Ascending aorta (tissue), 2 donors: Measurements from ENCODE around the gene ARMC12. TPM values are rescaled to one million over a fixed set of nuclear protein-coding genes. Genes with fewer than 3 reads are reported as not detected.

Experiments used
- DNase-seq, 2 donors: peaks; one replicate each; pipeline ENCODE4 v3.0.0-alpha.2; 2019; ENCODE audit warnings: low spot score in 2 of 2
- H3K27ac ChIP-seq, 2 donors: fragments of 200-600 bp; sonication (generic); one replicate each; pipeline ENCODE4 v1.5.1; 2016 to 2017; ENCODE audit warnings: mild to moderate bottlenecking in 1 of 2
- H3K27me3 ChIP-seq: fragments of 200-600 bp; sonication (generic); one replicate; pipeline ENCODE4 v1.5.1; 2017
- H3K36me3 ChIP-seq, 2 donors: fragments of 200-600 bp; sonication (generic); one replicate each; pipeline ENCODE4 v1.5.1; 2016
- H3K4me1 ChIP-seq, 2 donors: fragments of 200-600 bp; sonication (generic); one replicate each; pipeline ENCODE4 v1.5.1; 2016 to 2017; ENCODE audit warnings: mild to moderate bottlenecking in 1 of 2
- H3K4me3 ChIP-seq, 2 donors: fragments of 200-600 bp; sonication (generic); one replicate each; pipeline ENCODE4 v1.5.1; 2016 to 2017; ENCODE audit warnings: mild to moderate bottlenecking in 1 of 2
- H3K9me3 ChIP-seq, 2 donors: fragments of 200-600 bp; sonication (generic); one replicate each; pipeline ENCODE4 v1.5.1; 2016
- intact Hi-C: fragments of 100-400 bp; cut with DNase I; formaldehyde crosslinking; loops from one replicate; pipeline ENCODE4 v1.15.1; 2023
- total RNA-seq: library from RNA; depleted of rRNA; stranded (reverse); fragments of >200 nt; gene quantifications from one replicate; pipeline ENCODE4 v1.1.0, GENCODE V29; 2016
- TF ChIP-seq, protein P1 (sequence below), 3 experiments: fragments of 200-600 bp in 2 of 3; fragments of 450-650 bp in 1 of 3; sonication (generic) in 2 of 3; IDR thresholded peaks; one replicate each; pipeline ENCODE4 v1.5.1; 2016 to 2019; ENCODE audit warnings: antibody characterized with exemption in 3 of 3, mild to moderate bottlenecking in 1 of 3, moderate library complexity in 1 of 3

ARMC12 gene
- total RNA-seq, 1 donor from 2014 or later: not detected

DNA sequence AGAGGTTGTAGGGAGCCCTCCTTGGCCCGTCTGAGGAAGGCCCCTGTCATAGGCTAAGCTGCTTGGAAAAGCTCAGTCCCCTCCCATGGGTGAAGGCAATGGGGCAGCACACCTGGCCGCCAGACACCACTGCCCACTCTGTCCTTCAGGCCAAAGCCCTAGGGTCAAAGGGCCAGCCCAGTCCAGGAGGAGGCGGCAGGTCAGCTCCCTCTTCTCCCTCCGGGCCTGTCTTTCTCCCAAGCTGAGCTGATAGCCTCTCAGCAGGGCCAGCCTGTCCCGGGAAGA lies 34.5 kb downstream of the ARMC12 start:
- no peaks in the 10 kb centered on the region for H3K36me3 ChIP-seq
- DNase-seq: no peak

DNA sequence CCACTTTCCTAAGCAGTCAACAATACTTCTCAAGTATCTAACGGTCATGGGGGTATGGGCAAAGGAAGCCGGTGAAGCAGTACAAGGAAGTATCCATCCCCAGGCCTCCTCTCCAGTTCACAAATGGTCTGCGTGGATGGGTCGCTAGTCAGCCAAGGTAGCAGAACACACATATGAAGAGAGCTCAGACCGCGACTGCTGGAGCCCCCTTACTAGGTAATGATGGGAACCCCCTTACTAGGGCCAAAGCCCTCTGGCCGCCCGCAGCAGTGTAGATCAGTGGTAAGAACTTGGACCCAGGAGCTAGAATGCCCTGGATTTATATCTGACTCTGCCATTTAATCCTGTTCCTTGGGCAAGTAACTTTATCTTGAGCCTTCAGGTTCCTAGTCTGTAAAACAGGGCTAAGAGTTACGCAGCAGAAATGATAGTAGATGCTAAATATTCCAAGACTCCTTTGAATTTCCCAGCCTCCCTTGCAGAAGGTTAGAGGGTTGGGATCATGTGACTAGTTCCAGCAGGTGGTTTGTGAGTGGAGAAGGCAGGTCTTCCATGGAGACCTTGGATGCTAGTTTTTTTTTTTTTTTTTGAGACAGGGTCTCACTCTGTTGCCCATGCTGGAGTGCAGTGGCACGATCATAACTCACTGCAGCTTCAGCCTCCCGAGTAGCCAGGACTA lies 37.4 kb downstream of the ARMC12 start:
- Histone ChIP-seq H3K9me3 (no peaks in the 10 kb centered on the region), H3K27ac (no peak overlapping the region), H3K36me3 (no peaks in the 10 kb centered on the region), H3K4me3 (no peak overlapping the region), H3K4me1 (peaks cover 0 to 4% of the 10 kb centered on the region in 2 donors), H3K27me3 (no peaks in the 10 kb centered on the region)
- no peak for DNase-seq
- intact Hi-C loops: no loop called here
- TF ChIP-seq, protein P1, sequence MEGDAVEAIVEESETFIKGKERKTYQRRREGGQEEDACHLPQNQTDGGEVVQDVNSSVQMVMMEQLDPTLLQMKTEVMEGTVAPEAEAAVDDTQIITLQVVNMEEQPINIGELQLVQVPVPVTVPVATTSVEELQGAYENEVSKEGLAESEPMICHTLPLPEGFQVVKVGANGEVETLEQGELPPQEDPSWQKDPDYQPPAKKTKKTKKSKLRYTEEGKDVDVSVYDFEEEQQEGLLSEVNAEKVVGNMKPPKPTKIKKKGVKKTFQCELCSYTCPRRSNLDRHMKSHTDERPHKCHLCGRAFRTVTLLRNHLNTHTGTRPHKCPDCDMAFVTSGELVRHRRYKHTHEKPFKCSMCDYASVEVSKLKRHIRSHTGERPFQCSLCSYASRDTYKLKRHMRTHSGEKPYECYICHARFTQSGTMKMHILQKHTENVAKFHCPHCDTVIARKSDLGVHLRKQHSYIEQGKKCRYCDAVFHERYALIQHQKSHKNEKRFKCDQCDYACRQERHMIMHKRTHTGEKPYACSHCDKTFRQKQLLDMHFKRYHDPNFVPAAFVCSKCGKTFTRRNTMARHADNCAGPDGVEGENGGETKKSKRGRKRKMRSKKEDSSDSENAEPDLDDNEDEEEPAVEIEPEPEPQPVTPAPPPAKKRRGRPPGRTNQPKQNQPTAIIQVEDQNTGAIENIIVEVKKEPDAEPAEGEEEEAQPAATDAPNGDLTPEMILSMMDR (IDR thresholded peaks at IDR 0.05): no peak

More for the DNA sequence above, 34.5 kb downstream of the ARMC12 start:
- Histone ChIP-seq H3K27ac (no peak overlapping the region), H3K4me1 (peaks cover 0 to 1% of the 10 kb centered on the region in 2 donors), H3K27me3 (no peaks in the 10 kb centered on the region), H3K9me3 (no peaks in the 10 kb centered on the region), H3K4me3 (no peak overlapping the region)
- TF ChIP-seq, protein P1 (IDR thresholded peaks at IDR 0.05): no peak
- intact Hi-C loops: no loop called here

DNA sequence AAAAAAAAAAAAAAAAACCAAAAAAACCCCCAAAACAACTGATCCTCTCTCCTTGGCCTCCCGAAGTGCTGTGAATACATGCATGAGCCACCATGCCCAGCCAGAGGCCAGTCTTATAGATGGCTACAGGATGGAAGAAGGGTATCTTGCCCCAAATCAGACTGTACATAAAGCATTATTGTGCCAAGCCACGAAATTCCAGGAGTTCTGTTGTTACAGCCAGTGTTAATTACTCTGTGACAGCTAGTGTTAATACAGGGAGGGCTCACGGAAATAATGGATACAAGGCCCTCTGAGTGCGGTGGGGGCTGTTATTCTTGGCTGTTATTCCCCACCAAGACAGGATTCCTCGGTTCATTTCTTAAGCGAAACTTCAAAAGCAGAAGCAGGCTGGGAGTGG lies 38.2 kb downstream of the ARMC12 start:
- Histone ChIP-seq H3K27me3 (no peaks in the 10 kb centered on the region), H3K9me3 (no peaks in the 10 kb centered on the region), H3K36me3 (no peaks in the 10 kb centered on the region), H3K4me3 (no peak overlapping the region), H3K4me1 (peaks cover 0 to 4% of the 10 kb centered on the region in 2 donors), H3K27ac (no peak overlapping the region)
- intact Hi-C loops: no loop called here
- TF ChIP-seq, protein P1 (IDR thresholded peaks at IDR 0.05): no peak
- DNase-seq: no peak

DNA sequence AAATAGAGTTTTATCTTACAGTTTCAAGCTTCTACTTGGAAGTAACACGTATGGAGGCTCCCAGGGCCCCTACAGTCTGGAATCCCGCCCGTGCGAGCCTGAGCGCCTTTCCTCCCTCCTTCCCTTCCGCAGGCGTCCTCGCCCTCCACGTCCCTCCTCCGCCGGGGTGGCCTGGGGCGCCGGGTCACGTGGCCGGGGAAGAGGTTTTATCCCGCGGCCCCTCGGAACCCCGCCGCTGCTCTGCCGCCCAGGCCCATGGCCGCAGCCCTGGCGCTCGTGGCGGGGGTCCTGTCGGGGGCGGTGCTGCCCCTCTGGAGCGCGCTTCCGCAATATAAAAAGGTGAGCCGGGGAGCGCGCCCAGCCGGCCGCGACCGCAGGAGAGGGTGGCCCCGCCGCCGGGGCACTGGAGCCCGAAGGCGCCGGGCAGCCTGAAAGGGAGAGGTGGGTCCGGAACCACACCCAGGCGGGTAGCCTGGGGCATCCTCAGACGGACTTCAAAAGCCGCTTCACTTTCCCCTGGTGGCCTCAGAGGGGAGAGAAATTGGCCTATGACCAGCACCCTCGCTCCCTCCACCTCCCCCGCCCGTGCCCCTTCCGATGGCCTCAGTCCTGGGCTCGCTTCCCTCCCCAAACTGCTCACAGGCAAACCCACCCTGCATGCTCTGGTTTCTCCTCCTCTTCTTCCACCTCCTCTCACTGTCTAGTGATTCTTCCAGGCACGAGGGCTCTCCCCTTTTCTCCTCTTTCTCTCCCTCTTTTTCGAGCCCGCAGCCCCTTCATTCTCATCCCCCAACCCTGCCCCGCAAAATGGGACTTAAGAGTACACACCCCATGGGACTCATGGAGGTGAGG lies 39.8 kb downstream of the ARMC12 start, which contains the start of gene CLPSL2:
Gene CLPSL2, plus strand, starts transcription at position 235 of the 852 bp plus-strand sequence. Its CDS starts 21 bp downstream, at position 256.
- no peak for DNase-seq
- no peak within 1 kb of the TSS for H3K27ac ChIP-seq
- H3K4me1 ChIP-seq: peaks cover 0 to 4% of the 10 kb centered on the region in 2 donors
- intact Hi-C loops: no loop called here
- H3K4me3 ChIP-seq: peak within 1 kb of the TSS; percentile 39 to 61
- H3K36me3 ChIP-seq: no peaks in the 10 kb centered on the region
- H3K27me3 ChIP-seq: no peaks in the 10 kb centered on the region
- TF ChIP-seq, protein P1 (IDR thresholded peaks at IDR 0.05): no peak
- H3K9me3 ChIP-seq: no peaks in the 10 kb centered on the region

DNA sequence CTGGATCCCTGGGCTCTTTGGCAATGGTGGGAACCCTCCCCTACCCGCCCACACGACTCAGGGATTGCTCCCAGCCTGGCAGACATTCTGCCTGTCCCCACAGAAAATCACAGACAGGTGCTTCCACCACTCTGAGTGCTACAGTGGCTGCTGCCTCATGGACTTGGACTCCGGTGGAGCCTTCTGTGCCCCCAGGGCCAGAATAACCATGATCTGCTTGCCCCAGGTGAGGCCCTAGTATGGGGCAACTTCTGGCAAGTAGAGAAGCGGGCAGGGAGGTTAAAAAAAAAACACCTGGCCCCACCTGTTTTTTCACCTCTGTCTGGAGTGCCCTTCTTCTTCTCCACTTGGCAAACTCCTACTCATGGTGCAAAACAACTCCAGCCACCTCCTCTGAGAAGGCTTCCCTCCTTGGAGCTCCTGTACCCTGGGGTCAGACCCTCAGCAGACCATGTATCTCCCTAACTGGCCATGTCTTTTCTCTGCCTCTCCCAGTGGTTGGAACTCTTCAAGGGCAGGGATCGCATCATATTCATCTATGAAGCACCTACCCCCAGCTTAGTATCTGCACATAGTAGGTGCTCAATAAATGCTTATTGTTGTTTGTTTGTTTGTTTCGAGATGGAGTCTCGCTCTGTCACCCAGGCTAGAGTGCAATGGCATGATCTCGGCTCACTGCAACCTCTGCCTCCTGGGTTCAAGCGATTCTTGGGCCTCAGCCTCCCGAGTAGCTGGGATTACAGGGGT lies 40.7 kb downstream of the ARMC12 start:
- TF ChIP-seq, protein P1 (IDR thresholded peaks at IDR 0.05): no peak
- intact Hi-C loops: no loop called here
- no peak overlapping the region for H3K27ac ChIP-seq
- H3K27me3 ChIP-seq: no peaks in the 10 kb centered on the region
- peaks cover 0 to 4% of the 10 kb centered on the region in 2 donors for H3K4me1 ChIP-seq
- H3K36me3 ChIP-seq: no peaks in the 10 kb centered on the region
- DNase-seq: no peak
- no peaks in the 10 kb centered on the region for H3K9me3 ChIP-seq
- no peak overlapping the region for H3K4me3 ChIP-seq
